ENCODE data around the gene MCC.

The MCC gene

DNA sequence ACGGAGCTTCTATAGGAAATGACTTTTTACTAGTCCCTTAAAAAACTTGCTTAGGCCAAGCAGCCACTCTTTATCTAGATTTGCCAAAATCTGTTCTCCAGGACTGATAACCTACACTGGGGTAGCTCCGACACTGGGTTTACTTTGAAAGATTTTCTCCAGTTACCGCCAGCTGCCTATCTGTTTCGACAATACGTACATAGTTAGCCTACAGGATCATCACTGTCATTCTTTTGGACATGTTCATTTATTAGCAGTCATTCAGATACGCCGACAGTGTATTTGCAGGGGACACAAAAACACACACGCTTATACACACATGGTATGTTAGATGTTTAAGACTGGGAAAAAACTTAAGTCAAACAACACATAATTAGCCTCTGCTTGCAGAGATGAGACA is 286.0 kb downstream of the MCC start:
- Histone ChIP-seq H3K9me3 (ENCODE audit: severe bottlenecking) (no peaks in the 10 kb centered on the region), H3K4me3 (ENCODE audit: low read depth, low read length) (peak overlapping the region; percentile 87), H3K27ac (peak overlapping the region; percentile 90), H3K36me3 (peaks cover 71% of the 10 kb centered on the region), H3K27me3 (ENCODE audit: insufficient read depth, low read depth, severe bottlenecking) (no peaks in the 10 kb centered on the region)
- TF ChIP-seq, protein P1, sequence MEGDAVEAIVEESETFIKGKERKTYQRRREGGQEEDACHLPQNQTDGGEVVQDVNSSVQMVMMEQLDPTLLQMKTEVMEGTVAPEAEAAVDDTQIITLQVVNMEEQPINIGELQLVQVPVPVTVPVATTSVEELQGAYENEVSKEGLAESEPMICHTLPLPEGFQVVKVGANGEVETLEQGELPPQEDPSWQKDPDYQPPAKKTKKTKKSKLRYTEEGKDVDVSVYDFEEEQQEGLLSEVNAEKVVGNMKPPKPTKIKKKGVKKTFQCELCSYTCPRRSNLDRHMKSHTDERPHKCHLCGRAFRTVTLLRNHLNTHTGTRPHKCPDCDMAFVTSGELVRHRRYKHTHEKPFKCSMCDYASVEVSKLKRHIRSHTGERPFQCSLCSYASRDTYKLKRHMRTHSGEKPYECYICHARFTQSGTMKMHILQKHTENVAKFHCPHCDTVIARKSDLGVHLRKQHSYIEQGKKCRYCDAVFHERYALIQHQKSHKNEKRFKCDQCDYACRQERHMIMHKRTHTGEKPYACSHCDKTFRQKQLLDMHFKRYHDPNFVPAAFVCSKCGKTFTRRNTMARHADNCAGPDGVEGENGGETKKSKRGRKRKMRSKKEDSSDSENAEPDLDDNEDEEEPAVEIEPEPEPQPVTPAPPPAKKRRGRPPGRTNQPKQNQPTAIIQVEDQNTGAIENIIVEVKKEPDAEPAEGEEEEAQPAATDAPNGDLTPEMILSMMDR (IDR thresholded peaks at IDR 0.05; ENCODE audit: low read depth, low read length): no peak
- DNase-seq: no peak

DNA sequence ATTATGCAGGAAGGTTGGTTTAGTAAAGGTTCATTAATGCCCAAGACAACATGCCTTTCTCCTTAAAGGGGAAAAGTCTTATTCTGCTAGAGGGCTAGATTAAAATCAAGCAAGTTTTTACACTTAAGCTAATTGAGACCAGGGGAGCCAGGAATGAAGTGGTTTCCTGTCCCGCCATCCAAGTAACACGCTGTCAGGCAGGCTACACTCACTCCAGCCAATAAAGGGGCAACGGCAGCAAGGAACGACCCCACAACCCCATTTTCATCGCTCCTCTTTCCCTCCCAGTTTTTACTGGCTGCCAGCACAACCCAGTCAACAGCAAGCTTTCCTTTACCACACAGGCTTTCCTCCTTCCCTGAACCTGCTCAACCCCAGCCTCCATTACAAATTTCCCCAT is 286.5 kb downstream of the MCC start:
- Histone ChIP-seq H3K4me3 (ENCODE audit: low read depth, low read length) (peak overlapping the region; percentile 87), H3K27ac (peak overlapping the region; percentile 90), H3K36me3 (peaks cover 73% of the 10 kb centered on the region), H3K9me3 (ENCODE audit: severe bottlenecking) (no peaks in the 10 kb centered on the region), H3K27me3 (ENCODE audit: insufficient read depth, low read depth, severe bottlenecking) (no peaks in the 10 kb centered on the region)
- no peak for DNase-seq
- TF ChIP-seq, protein P1 (IDR thresholded peaks at IDR 0.05; ENCODE audit: low read depth, low read length): no peak

DNA sequence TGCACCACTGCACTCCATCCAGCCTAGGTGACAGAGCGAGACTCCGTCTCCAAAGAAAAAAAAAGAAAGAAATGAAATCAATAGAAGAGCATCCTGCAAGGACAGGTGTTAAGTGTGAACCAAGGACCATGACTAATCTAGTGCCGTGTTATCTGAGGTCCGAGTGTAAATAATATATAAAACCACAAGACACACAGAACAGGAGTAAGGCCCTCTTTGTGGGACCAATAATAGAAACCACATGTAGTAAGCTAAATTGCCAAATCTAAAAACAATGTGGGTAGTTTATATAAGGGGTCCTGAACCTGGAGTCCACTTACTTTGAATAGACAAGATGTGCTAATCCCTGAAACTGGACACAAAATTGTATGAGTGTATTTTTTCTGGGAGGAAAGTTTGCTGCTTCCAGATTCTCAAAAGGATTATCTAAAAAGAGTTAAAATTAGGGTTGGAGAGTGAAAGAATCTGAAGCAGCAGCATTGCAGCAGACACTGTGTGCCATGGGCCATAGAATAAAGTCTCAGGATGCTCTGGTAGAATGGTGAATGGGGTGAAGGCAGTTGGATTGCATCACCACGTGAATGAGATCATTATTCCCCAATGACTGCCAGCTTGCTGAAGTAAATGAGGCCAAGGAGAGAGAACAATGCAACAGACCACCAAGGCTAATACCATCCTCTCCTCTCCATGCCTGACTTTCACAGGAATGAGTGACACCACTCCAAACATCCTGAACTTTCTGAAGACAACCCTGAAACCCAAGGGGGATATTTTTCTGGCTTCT is 288.9 kb downstream of the MCC start:
- H3K27ac ChIP-seq: peak overlapping the region; percentile 90
- DNase-seq: peak; percentile 38
- TF ChIP-seq, protein P1 (IDR thresholded peaks at IDR 0.05; ENCODE audit: low read depth, low read length): no peak

DNA sequence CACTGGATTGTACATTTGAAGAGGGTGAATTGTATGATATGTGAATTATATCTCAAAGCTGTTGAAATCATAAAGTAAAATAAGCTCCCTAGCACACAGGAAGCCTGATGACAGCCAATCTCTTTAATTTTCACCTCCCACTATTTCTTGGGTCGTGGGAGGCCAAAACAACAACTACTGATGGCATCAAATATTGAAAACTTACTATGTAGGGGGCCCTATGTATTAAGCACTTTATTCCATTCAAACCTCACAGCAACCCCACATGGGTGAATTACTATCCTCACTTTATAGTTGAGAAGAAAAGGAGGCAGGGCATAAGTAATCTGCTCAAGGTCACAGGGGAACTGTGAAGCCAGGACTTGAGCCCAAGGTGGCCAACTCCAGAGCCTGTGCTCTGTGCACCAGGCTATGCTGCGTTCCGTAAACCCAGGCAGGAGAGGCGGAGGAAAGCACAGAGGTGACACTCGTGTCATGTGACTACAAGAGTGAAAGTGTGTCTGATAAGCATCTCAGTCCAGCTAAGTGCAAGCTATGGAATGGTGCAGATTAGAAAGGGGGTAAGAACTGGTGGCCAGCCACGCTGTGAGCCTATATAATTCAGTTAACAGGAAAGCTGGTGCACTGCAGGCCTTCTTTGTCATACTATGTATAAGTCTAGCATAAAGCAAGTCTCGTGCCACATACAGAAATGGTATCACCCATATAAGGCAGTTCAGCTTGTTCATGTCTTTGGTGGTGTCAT is 290.6 kb downstream of the MCC start:
- no peaks in the 10 kb centered on the region for H3K9me3 ChIP-seq (ENCODE audit: severe bottlenecking)
- no peaks in the 10 kb centered on the region for H3K27me3 ChIP-seq (ENCODE audit: insufficient read depth, low read depth, severe bottlenecking)
- no peak overlapping the region; the same call in 1 of the 2 replicates for H3K4me3 ChIP-seq (ENCODE audit: low read depth, low read length)
- TF ChIP-seq, protein P1 (IDR thresholded peaks at IDR 0.05; ENCODE audit: low read depth, low read length): no peak
- H3K36me3 ChIP-seq: peaks cover 100% of the 10 kb centered on the region
- no peak for DNase-seq
- peak overlapping the region; percentile 90 for H3K27ac ChIP-seq

More for the DNA sequence above, 288.9 kb downstream of the MCC start:
- H3K36me3 ChIP-seq: peaks cover 90% of the 10 kb centered on the region
- peak overlapping the region; percentile 87 for H3K4me3 ChIP-seq (ENCODE audit: low read depth, low read length)
- no peaks in the 10 kb centered on the region for H3K9me3 ChIP-seq (ENCODE audit: severe bottlenecking)
- no peaks in the 10 kb centered on the region for H3K27me3 ChIP-seq (ENCODE audit: insufficient read depth, low read depth, severe bottlenecking)

DNA sequence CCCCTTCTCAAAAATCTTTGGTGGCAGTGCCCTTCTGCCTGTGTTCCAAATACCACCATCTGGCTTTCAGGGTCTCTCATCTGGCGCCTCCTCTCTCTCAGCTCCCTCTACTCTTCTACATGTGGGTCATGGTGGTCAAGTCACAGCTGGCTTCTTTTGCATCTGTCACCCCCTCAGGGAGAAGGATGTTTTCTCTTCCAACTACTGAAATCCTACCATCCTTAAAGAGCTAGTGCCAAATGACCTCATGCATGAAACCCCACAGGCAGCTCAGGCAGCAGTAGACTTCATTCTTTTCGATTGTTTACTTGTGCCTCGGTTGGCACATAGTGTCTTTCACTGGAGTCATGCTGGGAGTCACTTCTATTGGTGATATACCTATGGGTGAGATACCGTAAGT is 292.5 kb downstream of the MCC start:
- no peak for DNase-seq
- H3K9me3 ChIP-seq (ENCODE audit: severe bottlenecking): no peaks in the 10 kb centered on the region
- H3K36me3 ChIP-seq: peaks cover 100% of the 10 kb centered on the region
- H3K27ac ChIP-seq: peak overlapping the region; percentile 8; the same call in 1 of the 2 replicates
- H3K4me3 ChIP-seq (ENCODE audit: low read depth, low read length): no peak overlapping the region
- TF ChIP-seq, protein P1 (IDR thresholded peaks at IDR 0.05; ENCODE audit: low read depth, low read length): no peak
- H3K27me3 ChIP-seq (ENCODE audit: insufficient read depth, low read depth, severe bottlenecking): no peaks in the 10 kb centered on the region
